SK-N-SH treated with all-trans-retinoic acid at 6 μM for 48 hours (cell line): ENCODE results near the gene ABCF2.

ENCODE experiments used
- ATAC-seq: fragments of 200-7000 bp; cut with Tn5 transposase; 3 replicates; pipeline ENCODE4 v1.9.1; 2020; ENCODE audit warnings: mild to moderate bottlenecking, moderate library complexity
- ARNTL ChIP-seq: fragments of 450-650 bp; formaldehyde crosslinking; IDR thresholded peaks from 2 replicates; pipeline ENCODE4 v1.5.0; 2020; ENCODE audit warnings: low read depth, mild to moderate bottlenecking, moderate library complexity, borderline replicate concordance
- BACH2 ChIP-seq: fragments of 250-450 bp; sonication (Bioruptor Pico); IDR thresholded peaks from 2 replicates; pipeline ENCODE4 v1.9.0; 2021; ENCODE audit warnings: mild to moderate bottlenecking, borderline replicate concordance
- CSDC2 ChIP-seq: fragments of 250-450 bp; sonication (Bioruptor Pico); IDR thresholded peaks from 2 replicates; pipeline ENCODE4 v1.5.0; 2020; ENCODE audit warnings: mild to moderate bottlenecking, moderate library complexity
- ESRRG ChIP-seq: fragments of 250-450 bp; sonication (Bioruptor Pico); IDR thresholded peaks from 2 replicates; pipeline ENCODE4 v1.6.1; 2021; ENCODE audit warnings: mild to moderate bottlenecking
- GLIS3 ChIP-seq: fragments of 250-450 bp; sonication (Bioruptor Pico); IDR thresholded peaks from 2 replicates; pipeline ENCODE4 v1.5.0; 2020; ENCODE audit warnings: mild to moderate bottlenecking, moderate library complexity
- ISL1 ChIP-seq: fragments of 250-450 bp; sonication (Bioruptor Pico); IDR thresholded peaks from 2 replicates; pipeline ENCODE4 v2.1.2; 2022; ENCODE audit warnings: mild to moderate bottlenecking, moderate library complexity
- OSR1 ChIP-seq: fragments of 250-450 bp; sonication (Bioruptor Pico); IDR thresholded peaks from 2 replicates; pipeline ENCODE4 v1.8.0; 2022; ENCODE audit warnings: moderate library complexity, mild to moderate bottlenecking, inconsistent platforms
- PPARA ChIP-seq: fragments of 250-450 bp; sonication (Bioruptor Pico); IDR thresholded peaks from 2 replicates; pipeline ENCODE4 v1.5.0; 2020; ENCODE audit warnings: mild to moderate bottlenecking, borderline replicate concordance
- RARB ChIP-seq: fragments of 250-450 bp; sonication (Bioruptor Pico); IDR thresholded peaks from 2 replicates; pipeline ENCODE4 v1.8.0; 2021; ENCODE audit warnings: mild to moderate bottlenecking, moderate library complexity
- SNAI2 ChIP-seq: fragments of 250-450 bp; sonication (Bioruptor Pico); IDR thresholded peaks from 2 replicates; pipeline ENCODE4 v1.5.0; 2020; ENCODE audit warnings: mild to moderate bottlenecking, moderate library complexity
- TCF4 ChIP-seq: fragments of 250-450 bp; sonication (Bioruptor Pico); IDR thresholded peaks from 2 replicates; pipeline ENCODE4 v1.8.0; 2021; ENCODE audit warnings: mild to moderate bottlenecking, moderate library complexity, borderline replicate concordance
- TOX ChIP-seq: fragments of 250-450 bp; sonication (Bioruptor Pico); IDR thresholded peaks from 2 replicates; pipeline ENCODE4 v1.8.0; 2021; ENCODE audit warnings: mild to moderate bottlenecking, moderate library complexity, borderline replicate concordance
- ZC3H10 ChIP-seq: fragments of 250-450 bp; sonication (Bioruptor Pico); IDR thresholded peaks from 2 replicates; pipeline ENCODE4 v1.5.1; 2021; ENCODE audit warnings: mild to moderate bottlenecking, moderate library complexity
- ZFP3 ChIP-seq: fragments of 250-450 bp; sonication (Bioruptor Pico); IDR thresholded peaks from 2 replicates; pipeline ENCODE4 v1.5.0; 2020; ENCODE audit warnings: mild to moderate bottlenecking, moderate library complexity
- ZFP30 ChIP-seq: fragments of 450-650 bp; formaldehyde crosslinking; IDR thresholded peaks from 2 replicates; pipeline ENCODE4 v1.5.0; 2022; ENCODE audit warnings: mild to moderate bottlenecking, moderate library complexity
- ZNF70 ChIP-seq: fragments of 450-650 bp; formaldehyde crosslinking; IDR thresholded peaks from 2 replicates; pipeline ENCODE4 v1.5.0; 2020; ENCODE audit warnings: mild to moderate bottlenecking, moderate library complexity
- TF ChIP-seq, protein P1 (sequence below): fragments of 250-450 bp; sonication (Bioruptor Pico); IDR thresholded peaks from 2 replicates; pipeline ENCODE4 v1.5.1; 2020; ENCODE audit warnings: low read depth, mild to moderate bottlenecking, moderate library complexity
- TF ChIP-seq, protein P2 (sequence below): fragments of 250-450 bp; sonication (Bioruptor Pico); IDR thresholded peaks from 2 replicates; pipeline ENCODE4 v1.5.1; 2021; ENCODE audit warnings: mild to moderate bottlenecking, moderate library complexity
- TF ChIP-seq, protein P3 (sequence below): fragments of 250-450 bp; sonication (Bioruptor Pico); IDR thresholded peaks from 2 replicates; pipeline ENCODE4 v1.8.0; 2020; ENCODE audit warnings: mild to moderate bottlenecking, moderate library complexity, borderline replicate concordance

The ABCF2 gene

DNA sequence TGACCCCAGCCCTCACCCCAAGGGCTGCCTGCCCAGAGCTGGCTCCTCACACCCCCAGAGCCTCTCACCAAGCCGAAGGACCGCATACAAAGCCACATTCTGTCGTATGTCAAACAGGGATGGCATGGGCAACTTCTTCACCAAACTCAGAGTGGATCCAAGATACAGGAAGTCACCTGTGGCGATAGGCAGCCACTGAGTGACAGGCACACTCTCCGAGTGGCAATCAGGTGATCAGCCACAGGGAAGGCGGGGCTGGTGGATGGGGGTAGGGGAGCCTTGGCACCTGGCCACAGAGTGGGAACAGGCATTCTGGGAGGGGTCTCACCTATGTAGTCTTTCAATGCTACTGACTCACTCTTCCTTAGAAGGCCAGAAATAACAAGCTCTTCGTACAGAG lies 32.8 kb downstream of the ABCF2 start:
- ATAC-seq: no peak
- no peak for TF ChIP-seq ARNTL
- TF ChIP-seq SNAI2 (CRISPR knock-in tag): no peak

DNA sequence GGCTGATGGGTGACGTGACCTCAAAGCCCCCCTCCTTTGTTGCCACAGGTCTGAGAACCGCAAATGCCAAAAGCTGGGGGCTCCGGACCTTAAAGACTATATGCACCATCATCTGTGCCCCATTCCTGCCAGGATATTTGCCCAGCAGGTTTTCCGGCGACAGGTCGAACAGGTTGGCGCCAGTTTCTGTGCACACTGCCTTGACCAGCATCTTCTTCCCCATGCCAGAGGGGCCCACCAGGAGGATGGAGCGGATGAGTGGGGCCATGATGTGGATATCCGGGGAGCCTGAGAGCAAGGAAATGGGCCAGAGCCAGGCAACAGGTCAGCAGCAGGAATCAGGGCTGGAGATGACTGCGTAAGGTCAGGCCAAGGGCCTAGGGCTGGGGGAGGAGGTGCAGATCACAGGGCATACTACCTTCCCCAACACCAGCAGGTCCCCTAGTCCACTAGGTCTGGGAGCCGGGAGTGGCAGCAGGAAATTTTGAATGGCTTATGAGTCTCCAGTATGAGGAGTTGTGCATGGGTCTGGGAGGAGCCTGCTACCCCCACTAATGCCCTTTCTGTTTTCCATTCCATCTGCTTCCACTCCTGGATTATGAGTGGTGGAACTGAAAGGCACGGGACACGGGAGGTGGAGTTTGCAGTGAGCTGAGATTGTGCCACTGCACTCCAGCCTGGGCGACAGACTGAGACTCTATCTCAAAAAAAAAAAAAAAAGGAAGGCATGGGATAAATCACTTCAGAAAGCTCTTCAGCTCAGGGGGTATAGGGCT lies 33.6 kb downstream of the ABCF2 start:
- no peak for TF ChIP-seq TCF4 (CRISPR knock-in tag)
- TF ChIP-seq, protein P1, sequence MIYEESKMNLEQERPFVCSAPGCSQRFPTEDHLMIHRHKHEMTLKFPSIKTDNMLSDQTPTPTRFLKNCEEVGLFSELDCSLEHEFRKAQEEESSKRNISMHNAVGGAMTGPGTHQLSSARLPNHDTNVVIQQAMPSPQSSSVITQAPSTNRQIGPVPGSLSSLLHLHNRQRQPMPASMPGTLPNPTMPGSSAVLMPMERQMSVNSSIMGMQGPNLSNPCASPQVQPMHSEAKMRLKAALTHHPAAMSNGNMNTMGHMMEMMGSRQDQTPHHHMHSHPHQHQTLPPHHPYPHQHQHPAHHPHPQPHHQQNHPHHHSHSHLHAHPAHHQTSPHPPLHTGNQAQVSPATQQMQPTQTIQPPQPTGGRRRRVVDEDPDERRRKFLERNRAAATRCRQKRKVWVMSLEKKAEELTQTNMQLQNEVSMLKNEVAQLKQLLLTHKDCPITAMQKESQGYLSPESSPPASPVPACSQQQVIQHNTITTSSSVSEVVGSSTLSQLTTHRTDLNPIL: no peak
- no peak for ATAC-seq

DNA sequence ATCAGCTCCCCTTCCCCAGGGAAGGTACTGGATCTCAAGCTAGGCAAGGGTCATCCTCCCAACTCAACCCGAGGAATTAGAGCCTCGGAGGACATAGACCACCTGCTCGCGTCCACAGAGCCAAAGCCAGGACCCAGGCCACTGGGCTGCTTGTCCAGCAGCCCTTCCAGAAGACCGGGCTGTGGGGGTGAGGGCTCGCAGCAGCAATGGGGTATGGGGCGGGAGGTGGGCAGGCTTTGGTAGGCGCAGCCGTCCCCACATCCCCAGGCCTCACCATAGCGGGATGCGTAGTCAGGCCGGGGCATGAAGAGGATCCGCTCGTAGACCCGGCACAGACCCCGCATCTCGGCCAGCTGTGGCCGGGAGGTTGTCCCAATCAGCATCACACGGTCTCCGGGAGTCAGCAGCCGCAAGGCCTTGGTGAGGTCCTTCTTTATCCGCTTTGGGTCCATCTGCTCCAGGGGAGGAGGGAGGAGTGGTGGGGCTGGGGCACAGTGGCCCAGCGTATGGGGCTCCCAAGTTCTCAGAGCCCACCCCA lies 34.9 kb downstream of the ABCF2 start:
- TF ChIP-seq, protein P2, sequence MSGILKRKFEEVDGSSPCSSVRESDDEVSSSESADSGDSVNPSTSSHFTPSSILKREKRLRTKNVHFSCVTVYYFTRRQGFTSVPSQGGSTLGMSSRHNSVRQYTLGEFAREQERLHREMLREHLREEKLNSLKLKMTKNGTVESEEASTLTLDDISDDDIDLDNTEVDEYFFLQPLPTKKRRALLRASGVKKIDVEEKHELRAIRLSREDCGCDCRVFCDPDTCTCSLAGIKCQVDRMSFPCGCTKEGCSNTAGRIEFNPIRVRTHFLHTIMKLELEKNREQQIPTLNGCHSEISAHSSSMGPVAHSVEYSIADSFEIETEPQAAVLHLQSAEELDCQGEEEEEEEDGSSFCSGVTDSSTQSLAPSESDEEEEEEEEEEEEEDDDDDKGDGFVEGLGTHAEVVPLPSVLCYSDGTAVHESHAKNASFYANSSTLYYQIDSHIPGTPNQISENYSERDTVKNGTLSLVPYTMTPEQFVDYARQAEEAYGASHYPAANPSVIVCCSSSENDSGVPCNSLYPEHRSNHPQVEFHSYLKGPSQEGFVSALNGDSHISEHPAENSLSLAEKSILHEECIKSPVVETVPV (CRISPR knock-in tag): no peak
- TF ChIP-seq GLIS3 (CRISPR knock-in tag) (no peak), RARB (CRISPR knock-in tag) (no peak), ZFP30 (CRISPR knock-in tag) (no peak), ESRRG (CRISPR knock-in tag) (no peak), BACH2 (CRISPR knock-in tag) (no peak), TCF4 (CRISPR knock-in tag) (no peak), ISL1 (no peak), TOX (CRISPR knock-in tag) (no peak), ZNF70 (CRISPR knock-in tag) (no peak), PPARA (CRISPR knock-in tag) (no peak)
- TF ChIP-seq, protein P1: no peak
- TF ChIP-seq, protein P3, sequence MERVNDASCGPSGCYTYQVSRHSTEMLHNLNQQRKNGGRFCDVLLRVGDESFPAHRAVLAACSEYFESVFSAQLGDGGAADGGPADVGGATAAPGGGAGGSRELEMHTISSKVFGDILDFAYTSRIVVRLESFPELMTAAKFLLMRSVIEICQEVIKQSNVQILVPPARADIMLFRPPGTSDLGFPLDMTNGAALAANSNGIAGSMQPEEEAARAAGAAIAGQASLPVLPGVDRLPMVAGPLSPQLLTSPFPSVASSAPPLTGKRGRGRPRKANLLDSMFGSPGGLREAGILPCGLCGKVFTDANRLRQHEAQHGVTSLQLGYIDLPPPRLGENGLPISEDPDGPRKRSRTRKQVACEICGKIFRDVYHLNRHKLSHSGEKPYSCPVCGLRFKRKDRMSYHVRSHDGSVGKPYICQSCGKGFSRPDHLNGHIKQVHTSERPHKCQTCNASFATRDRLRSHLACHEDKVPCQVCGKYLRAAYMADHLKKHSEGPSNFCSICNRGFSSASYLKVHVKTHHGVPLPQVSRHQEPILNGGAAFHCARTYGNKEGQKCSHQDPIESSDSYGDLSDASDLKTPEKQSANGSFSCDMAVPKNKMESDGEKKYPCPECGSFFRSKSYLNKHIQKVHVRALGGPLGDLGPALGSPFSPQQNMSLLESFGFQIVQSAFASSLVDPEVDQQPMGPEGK (CRISPR knock-in tag): no peak
- TF ChIP-seq, all 23 proteins: peak for 0
- ATAC-seq: no peak

DNA sequence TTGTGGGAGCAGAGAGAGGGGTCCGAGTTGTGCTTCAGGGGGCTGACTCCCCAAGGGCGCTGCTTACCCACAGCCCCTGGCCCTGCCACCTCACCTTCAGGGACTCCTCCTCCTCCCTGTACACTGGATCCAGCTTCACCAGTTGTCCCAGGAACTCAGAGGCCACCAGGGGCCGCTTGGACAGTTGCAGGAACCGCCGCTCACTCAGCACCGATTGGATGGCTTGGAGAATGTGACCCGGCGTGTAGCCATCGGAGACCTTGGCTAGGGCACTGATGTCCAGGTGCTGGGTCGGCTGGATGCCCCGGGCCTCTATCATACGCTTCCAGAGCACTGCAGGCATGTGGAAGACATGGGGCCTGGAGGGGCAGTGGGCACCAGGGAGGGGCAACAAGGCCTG lies 35.5 kb downstream of the ABCF2 start:
- TF ChIP-seq, protein P1: no peak
- TF ChIP-seq ZNF70 (CRISPR knock-in tag) (no peak), ZFP3 (no peak), GLIS3 (CRISPR knock-in tag) (no peak), SNAI2 (CRISPR knock-in tag) (no peak), ARNTL (no peak), ZC3H10 (CRISPR knock-in tag) (no peak), ZFP30 (CRISPR knock-in tag) (no peak), RARB (CRISPR knock-in tag) (no peak), BACH2 (CRISPR knock-in tag) (no peak), OSR1 (CRISPR knock-in tag) (no peak), PPARA (CRISPR knock-in tag) (no peak), TCF4 (CRISPR knock-in tag) (no peak), CSDC2 (CRISPR knock-in tag) (no peak), ESRRG (CRISPR knock-in tag) (no peak)
- TF ChIP-seq, all 23 proteins: peak for 0
- ATAC-seq: no peak
